ENCODE results near the gene SMC5.
"Not testable (repeated sequence)": the region's sequence is repeated elsewhere in the genome, so short reads cannot be mapped to it uniquely, and the experiment has no call there.

The SMC5 gene

GRCh38 chr9:70278305-70278704 lies 19.5 kb downstream of the SMC5 start:
- no peak for DNase-seq

- no peak for DNase-seq
Observed at GRCh38 chr9:70283848-70284247, 25.1 kb downstream of the SMC5 start.

DNA sequence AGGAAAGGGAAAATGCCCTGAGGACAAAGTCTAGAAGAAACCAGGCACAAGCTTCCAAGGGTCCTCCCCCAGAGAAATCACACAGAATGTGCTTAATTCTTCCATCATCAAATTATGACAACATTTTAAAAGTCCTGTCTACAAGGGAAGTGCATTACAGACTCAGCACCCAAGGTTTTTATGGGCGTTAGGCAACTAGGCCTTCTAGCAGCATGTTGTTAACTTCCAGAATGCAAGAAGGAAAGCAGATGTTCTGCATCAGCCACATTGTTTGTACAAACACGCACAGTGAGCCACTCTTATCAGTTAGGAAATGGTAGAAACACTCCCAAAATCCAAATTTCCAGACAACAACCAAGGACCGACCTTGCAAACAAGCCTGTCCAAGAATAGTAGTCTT lies 26.5 kb downstream of the SMC5 start:
- no peak for DNase-seq

GRCh38 chr9:70285981-70286598 lies 27.3 kb downstream of the SMC5 start:
- no peak for DNase-seq

GRCh38 chr9:70290626-70291025 lies 31.8 kb downstream of the SMC5 start:
- DNase-seq: no peak

GRCh38 chr9:70291446-70291845 lies 32.7 kb downstream of the SMC5 start:
- no peak for DNase-seq

DNA sequence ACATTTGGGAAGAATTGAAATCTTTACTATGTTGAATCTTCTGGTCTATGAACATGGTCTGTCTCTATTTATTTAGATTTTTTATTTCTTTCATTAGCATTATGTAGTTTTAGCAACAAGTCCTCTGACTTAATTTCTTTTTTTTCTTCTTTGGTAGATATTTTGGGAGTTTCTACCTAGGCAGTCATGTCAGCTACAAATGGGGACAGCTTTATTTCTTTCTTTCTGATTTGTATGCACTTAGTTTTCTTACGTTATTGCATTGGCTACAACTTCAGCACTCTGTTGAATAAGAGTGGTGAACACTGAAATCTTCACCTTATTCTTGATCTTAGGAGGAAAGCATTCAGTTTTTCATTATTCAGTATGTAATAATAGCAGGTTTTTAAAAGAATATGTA lies 33.5 kb downstream of the SMC5 start:
- no peak for DNase-seq

DNA sequence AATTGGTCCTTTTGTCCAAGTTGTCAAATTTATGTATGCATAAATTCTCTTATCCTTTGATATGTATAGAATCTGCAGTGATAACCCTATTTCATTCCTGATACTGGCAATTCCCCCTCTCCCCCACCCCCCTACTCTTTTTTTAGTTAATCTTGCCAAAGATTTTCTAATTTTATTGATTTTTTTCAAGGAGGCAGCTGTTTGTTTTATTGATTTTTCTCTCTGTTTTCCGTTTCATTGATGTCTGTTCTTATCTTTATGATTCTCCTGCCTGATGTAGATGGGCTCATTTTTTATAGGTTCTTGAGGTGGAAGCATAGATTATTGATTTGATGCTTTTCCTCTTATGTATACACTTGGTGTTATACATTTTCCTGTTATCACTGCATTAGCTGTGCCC lies 34.4 kb downstream of the SMC5 start:
- no peak for DNase-seq

DNA sequence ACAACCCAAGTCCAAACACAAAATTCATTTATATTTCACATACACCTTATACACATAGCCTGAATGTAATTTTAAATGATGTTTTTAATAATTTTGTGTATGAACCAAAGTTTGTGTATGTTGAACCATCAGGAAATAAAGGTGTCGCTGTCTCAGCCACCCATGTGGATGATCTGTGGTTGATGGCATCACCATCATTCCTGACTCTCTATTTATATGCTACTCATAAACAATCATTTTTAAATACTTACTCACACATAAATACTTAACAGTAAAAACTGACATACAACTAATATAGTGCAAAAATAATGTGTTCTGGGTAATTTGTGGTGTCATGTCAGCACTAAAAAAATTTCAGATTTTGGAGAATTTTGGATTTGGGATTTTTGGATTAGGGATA lies 38.4 kb downstream of the SMC5 start:
- no peak for DNase-seq

- DNase-seq: no peak
Observed at GRCh38 chr9:70298245-70298771, 39.5 kb downstream of the SMC5 start.

DNA sequence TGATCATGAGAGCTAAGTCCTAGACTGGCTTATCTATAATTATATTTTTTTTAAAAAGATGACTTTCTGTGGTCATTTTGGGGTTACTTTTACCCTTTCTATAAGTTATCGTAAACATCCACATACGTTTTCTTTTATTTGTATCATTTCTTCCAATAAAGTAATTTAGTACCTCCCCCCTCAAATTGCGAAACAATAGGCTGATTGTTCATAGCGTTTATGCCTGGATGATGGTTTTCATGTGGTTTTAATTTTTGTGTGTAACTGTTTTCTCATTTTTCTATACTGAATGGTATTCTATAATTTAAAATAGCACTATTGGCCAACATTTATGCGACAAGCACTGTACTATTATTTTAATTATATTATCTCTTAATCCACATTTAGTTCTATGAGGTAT lies 44.5 kb downstream of the SMC5 start:
- DNase-seq: no peak

- DNase-seq: no peak
Observed at GRCh38 chr9:70304810-70305209, 46.0 kb downstream of the SMC5 start.

- no peak for DNase-seq
Observed at GRCh38 chr9:70315389-70315788, 56.6 kb downstream of the SMC5 start.

- DNase-seq: no peak
Observed at GRCh38 chr9:70318002-70318401, 59.2 kb downstream of the SMC5 start.

DNA sequence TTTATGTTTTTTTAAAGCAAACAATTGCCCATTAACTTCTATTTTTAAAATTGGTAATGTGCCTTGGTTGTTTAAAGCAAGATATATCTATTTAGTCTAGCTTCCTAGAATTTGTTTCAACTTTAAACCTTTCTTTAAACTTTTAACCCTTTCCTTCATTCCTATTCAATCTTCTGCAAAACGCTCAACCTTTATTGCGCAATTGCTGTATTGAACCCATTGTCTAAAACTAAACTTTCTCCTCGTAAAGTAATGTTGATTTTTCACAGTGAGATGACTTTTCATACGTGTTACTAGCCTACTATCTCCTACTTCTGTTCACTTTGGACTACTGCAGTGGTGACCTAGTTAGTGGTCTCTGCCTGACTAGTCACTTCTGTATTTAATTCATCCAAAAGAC lies 63.3 kb downstream of the SMC5 start:
- no peak for DNase-seq

DNA sequence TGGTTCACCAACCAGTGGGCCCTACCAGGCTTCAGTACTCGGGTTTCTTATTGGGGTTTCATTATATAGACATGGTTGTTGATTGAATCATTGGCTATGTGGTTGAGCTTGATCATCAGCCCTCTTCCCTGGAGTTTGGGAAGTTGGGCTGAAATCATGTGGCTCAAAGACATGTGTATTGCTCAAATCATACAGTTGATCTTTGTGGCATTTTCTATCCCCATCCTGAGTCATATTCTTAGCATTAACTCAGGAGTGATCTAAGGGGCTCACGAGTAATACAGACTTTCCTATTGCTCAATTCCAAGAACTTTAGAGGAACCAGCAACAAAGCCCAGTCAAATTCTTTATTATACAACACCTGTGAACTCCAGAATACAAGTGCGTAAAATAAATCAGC lies 66.2 kb downstream of the SMC5 start:
- DNase-seq: no peak

GRCh38 chr9:70328625-70329024 lies 69.8 kb downstream of the SMC5 start:
- not testable (repeated sequence) for DNase-seq

- no peak for DNase-seq
Observed at GRCh38 chr9:70340572-70340971, 81.8 kb downstream of the SMC5 start.

- no peak for DNase-seq
Observed at GRCh38 chr9:70347046-70347445, 88.3 kb downstream of the SMC5 start.

DNA sequence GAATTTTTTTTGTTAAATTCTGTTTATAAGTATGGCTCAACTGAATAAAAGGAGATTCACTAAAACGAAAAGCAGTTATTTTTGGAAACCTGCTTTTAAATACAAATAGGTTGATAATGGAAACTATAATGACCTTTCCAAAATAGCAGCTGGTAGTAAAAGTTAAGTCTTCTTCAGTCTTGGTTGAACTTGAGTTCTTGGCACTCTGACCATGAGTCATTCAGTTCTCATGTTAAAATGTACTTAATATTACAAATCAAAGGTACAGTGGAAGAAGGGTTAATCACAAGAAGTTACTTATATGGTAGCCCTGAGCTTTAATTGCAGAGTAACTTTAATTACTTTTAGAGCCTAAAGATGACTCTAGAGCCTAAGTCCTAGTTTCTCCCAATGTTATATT lies 93.6 kb downstream of the SMC5 start:
- no peak for DNase-seq

GRCh38 chr9:70352802-70353201 lies 94.0 kb downstream of the SMC5 start:
- DNase-seq: no peak

- DNase-seq: no peak
Observed at GRCh38 chr9:70355801-70356200, 97.0 kb downstream of the SMC5 start.

DNA sequence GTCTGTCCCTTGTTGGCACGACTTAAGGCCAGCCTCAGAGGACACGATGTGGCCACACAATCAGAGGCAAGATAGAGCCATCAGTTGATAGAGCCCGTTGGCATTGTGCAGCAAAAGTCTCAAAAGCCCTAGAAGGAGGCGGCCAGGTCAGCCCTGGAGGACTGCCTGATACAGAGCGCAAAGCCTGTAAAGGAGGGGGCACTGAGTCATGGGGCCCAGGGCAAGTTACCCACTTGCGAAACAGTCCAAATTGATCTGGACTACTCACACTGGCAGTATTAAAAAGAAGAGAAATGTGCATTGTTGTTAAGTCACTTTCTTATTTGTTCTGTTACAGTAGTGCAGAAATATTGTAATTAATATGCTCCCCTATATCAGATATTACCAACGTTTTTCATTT lies 104.2 kb downstream of the SMC5 start:
- no peak for DNase-seq

DNA sequence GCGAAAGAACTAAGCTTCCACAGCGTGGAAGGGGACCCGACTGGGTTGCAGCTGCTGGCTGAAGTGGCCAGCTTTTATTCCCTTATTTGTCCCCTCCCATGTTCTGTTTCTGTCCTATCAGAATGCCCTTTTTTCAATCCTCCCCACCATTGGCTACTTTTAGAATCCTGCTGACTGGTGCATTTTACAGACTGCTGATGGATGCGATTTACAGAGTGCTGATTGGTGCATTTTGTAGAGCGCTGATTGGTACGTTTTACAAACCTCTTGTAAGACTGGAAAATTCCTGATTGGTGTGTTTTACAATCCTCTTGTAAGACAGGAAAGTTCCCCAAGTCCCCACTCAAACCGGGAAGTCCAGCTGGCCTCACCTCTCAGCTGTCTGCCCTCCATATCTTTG lies 105.0 kb downstream of the SMC5 start:
- no peak for DNase-seq

DNA sequence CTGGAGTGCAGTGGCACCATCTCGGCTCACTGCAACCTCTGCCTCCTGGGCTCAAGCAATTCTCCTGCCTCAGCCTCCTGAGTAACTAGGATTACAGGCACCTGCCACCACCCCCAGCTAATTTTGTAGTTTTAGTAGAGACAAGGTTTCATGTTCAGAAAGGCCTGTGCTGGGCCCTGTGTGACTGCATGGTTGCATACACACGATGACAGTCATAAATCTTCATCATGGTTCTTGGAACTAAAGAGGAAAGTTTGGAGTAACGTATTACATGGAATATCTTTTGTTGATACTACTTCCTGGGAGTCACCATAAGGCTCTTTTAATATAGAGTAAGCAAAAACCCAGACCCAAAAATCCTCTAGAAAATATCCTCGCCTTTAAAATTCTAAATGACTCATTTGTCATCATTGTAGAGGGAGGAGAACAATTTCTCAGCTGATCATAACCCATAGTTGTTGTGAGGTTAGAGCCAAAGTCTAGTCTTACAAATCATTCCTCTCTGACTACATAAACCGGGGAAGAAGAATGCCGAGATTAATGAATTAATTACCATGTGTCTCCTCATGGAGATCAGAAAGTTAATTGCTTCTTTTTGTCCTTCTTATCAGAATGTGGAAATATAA lies 108.6 kb downstream of the SMC5 start:
- no peak for DNase-seq

Data from NCI-H1092 (cell line).